Activated CD4-positive, CD25-positive, alpha-beta regulatory T cell (primary cell): ENCODE measurements around the gene LZTS2.

Experiments
- DNase-seq, 4 experiments: peaks; one replicate each; lab custom pipeline; 2025; lab: John Stamatoyannopoulos, UW

The LZTS2 gene

DNA sequence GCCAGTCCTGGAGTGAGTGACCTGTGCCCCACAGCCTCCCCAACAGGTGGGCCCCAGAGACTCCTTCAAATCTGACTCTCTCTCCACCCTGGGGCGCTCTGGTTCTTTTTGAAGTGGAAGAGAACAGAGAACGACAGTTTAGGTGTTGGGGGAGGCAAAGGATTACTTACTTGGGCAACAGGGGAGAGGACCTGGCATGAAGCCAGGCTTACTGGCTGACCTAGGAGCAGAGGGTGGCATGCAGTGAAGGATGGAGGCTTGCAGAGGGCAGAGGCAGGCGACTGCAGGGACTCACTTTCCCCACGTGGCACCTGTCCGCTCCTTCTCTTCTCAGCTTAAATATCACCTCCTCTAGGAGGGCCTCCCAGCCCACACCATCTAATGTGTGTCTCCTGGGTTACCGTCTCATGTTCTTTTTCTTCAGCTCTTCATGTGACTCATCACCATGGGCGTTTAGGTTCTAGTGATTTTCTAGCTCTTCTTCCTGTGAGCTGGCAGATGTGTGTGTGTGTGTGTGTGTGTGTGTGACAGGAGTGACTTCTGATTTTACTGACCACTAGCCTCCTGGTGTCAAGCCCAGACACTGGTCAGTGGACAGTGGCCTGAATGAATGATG, 15.5 kb downstream of the LZTS2 start:
- no peak for DNase-seq

DNA sequence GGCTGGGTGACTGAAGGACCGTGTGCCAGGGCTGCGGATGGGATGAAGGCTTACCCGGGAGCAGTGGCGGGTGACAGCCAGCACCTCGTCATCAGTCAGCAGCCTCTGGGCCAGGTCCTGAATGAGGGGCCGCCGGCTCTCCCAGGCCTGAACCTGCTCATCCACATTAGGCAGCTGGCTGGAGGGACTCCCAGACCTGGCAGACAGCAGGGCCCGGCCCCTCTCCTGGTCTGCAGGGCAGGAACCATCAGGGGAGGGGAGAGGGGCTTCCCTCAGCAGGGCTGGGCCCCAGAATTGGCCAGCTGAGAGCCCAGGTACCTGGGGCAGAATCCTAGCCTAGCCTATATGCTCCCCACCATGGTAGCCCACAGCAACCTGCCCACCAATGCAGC, 16.0 kb downstream of the LZTS2 start:
- no peak for DNase-seq

DNA sequence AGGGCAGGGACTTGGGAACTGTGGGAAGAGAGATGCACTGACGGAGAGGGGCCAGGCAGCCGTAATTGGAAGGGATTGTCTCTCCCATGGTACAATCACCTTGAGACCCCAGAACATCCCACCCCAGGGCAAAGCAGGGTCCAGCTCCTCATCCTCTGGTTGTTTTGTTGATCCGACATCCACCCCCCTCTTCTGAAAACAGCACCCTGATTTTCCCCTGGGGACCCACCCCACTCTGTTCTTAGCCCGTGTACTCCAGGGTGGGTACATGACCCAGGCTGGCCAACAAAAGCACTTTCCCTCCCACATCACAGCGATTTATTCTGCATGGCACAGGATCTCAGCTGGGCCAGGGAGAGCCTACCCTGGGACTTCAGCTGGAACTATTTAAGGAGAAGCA, 17.2 kb downstream of the LZTS2 start:
- no peak for DNase-seq

DNA sequence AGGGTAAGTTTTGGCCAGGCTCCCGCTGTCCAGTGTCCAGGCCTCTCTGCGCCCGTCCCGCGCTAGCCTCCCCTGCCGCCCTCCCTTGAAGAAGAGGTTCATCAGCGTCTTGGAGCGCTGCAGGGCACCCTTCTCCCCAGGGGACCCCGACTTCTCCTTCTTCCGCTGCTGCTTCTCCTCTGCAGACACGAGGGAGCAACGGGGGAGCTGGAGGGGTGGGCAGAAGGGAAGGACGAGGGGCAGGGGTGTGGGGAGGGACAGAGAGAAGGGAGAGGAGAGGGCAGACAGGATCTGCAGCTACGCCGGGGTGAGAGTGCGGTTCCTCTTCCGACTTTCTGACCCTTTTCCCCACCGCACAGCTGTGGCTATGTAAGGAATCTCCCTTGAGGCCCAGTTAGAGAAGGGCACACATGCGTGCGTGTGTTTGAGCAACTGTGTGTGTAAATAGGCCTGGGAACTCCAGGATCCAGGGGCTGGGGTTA, 18.6 kb downstream of the LZTS2 start:
- DNase-seq: no peak

DNA sequence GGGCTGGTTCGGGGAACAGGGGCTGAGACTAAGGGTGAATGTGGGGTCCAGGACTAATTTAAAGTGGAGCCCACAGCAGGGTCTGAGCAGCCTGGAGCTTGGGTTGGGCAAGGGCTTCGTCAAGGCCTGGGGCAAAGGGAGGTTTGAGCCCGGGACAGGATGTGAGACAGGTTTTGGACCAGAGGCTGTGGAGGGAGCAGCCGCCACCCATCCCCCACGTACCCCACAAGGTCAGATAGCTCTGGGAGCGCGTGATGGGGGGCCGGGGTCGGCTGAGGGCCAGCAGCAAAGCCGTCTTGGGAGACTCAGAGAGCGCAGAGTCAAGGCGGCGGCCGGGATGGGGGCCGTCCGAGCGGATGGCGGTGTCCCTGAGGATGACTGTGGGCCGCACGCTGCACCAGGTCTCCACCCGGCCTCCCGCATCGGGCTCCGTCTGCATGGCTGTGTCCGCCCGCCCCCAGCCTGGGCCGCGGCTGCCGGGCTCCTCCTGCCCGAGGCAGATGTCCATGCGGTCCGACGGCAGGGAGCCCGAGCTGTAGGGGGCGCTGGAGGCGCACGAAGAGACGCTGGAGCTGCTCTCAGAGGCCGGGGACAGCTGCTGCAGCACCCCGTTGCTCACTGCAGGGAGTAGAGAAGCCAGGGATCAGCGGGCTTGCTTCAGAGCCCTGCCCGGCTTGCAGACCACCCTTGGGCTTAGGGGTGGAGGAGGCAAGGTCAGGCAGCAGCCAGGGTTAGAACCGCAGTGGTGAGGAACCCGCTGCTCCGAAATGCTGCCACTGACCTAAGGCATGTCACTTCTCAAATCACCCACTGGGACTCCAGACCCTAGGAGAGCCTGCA, 19.2 kb downstream of the LZTS2 start:
- peak; percentile 39 to 61 (median 50) for DNase-seq

DNA sequence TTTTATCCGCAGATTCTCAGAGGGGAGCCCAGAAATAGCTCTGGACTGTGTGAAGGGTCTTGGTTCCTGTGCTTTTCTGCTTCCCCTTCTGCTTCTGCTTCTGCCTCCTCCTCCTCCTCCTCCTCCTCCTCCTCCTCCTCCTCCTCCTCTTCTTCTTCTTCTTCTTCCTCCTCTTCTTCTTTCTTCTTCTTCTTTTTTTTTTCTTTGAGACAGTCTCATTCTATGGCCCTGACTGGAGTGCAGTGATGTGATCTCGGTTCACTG, 19.8 kb downstream of the LZTS2 start:
- no peak for DNase-seq

DNA sequence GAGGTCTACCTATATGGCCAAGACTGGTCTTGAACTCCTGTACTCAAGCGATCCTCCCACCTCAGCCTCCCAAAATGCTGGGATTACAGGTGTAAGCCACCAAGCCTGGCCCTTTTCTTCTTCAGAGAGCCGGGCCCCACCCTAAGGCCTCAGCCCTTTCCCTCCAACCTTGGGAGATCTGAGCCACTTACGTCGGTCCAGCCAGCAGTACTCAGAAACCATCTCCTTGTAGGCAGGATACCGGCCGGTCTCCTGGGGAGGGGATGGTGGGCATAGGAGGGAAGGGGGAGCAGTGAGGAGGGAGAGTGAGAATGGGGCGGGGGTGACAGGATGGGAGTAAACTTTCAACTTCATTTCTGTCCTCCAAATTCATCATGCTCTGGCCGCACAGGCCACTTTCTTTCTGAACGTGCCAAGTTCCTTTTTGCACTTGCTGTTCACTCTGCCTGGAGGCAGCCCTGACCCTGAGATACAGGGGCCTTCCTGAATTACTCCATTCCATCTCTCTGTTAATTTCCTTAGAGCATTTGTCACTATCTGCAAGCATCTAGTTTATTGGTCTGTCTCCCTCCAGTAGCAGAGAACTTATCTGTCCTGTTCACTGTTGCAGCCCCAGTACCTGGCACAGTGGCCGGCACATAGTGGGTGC, 20.9 kb downstream of the LZTS2 start:
- no peak for DNase-seq

DNA sequence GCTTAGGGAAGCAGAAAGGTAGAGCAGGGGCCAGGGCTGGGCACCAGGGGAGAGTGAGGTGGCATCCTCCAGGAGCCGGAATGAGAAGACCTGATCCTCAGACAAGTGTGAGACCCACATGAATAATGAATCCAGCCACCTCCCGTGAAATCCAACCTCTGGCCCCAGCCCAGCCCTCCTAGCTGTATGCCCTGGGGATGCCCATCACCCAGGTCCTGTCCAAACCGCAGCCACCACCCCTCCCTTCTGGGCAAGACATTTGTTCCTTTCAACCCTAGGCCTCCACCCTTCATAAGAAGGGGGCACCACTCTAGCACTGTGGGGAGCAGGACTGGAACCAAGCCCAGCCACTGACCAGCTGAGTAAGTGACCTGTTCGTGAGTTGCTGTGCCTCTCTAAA, 21.6 kb downstream of the LZTS2 start:
- no peak for DNase-seq

DNA sequence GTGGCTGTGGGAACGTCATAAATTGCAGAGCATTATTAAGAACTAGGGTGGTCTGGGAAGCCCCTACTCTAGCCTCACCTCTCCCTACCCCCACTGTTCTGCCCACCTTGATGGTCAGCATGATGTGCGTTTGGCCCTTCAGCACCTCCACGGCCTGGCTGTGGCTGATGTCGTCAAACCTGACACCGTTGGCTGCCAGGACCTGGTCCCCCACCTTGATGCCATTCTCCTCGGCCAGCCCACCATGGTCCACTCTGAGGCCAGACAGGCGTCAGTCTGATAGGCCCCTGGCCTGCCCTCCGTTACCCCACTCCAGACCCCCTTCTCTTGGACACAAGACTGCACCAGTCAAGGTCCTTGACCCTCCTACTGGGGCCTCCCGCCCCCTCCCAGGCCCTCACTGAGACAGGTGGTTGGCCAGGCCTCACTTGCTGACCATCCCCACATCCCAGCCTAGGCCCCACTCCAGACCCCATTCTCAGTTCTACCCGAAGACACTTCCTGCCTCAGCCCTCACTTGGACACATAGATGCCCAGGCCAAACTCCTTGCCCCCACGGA, 22.2 kb downstream of the LZTS2 start:
- DNase-seq: no peak

DNA sequence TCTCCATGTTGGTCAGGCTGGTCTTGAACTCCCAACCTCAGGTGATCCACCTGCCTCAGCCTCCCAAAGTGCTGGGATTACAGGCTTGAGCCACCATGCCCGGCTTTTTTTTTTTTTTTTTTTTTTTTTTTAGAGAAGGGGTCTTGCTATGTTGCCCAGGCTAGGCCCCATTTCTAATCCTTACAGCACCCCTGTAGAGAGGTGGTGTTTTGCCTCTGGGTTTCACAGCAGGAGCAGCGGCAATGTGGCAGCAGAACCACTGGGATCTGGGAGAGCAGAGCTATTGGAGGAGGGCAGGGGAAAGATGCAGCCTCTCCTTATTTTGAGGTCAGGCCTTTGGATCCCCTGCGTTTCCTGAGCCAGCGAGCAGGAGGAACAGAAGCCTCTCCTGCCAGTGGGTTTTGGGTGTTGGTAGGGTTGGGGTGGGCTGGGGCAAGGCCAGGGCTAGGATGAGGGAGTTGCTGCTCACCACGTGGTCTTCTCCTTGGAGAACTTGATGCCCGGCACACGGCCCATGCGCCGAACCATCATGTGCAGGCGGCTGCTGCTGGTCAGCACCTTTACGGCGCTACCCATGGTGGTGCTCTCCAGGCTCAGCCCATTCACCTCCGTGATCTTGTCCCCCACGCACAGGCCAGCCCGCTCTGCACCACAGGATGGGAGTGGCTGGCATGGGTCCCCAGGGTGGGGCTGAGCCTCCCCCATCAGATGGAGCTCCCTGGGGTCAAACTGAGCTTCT, 23.5 kb downstream of the LZTS2 start:
- no peak for DNase-seq

DNA sequence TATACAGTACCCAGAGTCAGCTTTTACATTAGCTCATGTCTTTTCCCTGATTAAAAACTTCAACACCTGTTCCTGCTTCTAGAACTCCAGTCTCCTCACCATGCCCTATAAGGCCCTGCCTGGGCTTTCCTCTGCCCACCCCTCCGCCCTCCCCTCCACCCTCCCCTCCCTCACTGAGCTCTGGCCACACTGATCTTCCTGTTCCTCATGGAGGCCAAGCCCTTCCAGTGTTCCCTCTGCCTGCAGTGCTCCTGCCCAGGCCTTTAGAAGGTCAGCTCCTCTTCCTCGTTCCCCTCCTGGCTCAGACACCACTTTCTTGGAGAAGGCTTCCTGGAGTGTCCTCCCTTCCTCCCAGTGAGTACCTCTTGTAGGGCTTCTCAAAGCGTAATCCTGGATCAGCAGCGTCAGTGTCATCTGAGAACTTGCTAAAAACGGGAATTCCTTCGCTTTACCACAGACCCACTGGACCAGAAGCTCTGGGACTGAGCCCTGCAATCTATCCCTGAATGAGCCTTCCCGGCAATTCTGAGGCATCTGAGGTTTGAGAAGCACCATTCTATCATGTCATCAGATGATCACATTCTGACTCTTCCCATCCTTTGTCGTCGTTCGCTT, 27.6 kb downstream of the LZTS2 start:
- no peak for DNase-seq

DNA sequence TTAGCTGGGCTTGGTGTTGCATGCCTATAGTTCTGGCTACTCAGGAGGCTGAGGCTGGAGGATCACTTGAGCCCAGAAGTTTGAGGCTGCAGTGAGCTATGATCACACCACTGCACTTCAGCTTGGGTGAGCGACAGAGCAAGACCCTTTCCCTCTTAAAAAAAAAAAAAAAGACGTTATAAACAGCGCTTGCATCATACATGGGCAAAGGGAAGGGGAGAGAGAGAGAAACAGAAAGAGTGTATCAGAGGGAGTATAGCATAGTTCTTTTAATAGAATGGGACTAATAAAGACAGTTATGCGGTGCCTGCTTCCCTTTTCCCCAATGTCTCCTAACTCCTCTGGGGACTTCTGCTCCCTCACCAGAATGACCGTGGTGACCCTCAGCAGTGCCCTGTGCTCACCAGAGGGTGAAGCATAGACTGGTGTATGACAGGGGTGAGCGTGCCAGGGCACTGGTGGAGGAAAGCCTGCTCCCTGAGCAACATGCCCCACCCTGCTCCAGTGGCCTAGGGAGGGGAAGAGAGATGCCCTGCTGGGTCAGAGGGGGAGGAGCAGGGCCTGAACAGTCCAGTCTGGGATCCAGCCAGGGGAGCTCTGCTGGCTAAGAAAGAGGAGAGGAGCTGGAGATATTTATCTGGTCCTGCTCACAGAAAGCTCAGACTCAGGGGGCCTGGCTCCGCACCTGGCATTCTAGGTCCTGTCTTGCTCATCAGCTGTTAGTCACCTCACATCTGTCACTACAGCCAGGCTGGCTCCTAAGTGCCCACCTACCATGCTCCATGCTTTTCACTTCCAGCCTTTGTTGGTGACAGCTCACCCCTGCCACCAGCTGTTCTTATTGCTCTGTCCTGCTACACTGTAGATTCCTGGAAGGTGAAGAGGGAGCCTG, 29.1 kb downstream of the LZTS2 start:
- no peak for DNase-seq

DNA sequence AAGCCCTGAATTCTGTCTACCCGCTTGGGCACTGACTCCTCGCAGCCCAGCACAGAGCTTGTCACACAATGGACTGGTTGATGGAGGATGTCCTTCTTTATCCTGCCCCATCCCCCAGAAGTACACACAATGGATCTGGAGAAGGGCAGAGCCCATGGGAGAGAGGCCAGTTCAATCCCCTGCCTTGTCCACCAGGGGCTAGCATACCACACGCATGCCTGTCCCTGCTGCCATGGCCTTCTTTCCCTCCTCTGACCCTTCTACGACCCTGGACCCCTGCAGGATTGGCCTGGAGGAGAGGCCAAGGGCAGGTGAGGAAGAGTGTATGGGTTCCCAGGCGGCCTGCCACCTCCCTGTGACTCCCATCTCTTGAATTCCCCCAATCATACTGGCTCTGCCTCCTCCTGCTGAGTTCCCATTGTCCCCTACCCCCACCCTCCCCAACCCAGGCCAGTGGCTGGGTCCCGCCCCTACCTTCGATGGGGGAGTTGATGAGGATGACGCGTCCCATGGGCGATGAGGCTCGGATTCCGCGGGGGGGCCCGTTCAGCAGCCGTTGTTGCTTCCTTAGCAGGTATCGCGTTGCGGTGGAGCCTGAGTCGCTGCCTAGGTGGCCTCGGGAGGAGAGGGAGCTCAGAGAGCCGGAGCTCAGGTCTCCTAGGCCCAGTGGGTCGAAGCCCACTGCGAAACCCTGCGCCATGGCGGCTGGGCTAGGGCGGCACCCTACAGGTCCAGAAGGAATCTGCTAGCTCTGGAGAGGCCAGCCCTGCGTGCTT, 30.1 kb downstream of the LZTS2 start:
- DNase-seq: no peak

DNA sequence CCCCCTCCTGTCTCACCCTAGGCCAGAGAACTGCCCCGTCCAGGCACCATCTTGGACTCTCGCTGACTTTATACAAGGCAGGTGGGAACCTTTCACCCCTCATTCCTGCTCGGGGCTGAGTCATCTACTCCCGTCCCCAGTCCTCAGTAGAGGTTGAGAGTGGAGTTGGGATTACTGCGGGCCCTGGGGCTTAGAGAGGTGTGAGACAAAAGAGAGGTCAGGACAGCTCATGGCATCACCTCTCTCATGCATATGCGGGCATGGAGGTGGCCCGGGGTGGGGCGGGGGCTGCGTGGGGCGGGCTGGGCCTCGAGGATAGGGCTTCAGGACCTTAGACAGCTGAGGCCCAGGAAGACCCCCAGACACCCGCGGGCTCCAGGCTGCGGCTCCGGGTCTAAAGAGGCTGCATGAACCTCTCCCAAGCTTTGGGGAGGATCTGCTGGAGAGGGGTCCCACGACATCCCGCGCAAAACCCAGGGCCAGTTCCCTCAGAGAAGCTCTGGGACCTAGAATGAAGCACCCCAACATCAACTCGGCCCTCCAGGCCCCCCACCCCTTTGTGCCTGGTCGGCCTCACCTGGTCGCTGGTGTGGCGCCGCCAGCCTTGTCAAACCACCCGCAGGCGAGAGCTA, 31.0 kb downstream of the LZTS2 start:
- no peak for DNase-seq

DNA sequence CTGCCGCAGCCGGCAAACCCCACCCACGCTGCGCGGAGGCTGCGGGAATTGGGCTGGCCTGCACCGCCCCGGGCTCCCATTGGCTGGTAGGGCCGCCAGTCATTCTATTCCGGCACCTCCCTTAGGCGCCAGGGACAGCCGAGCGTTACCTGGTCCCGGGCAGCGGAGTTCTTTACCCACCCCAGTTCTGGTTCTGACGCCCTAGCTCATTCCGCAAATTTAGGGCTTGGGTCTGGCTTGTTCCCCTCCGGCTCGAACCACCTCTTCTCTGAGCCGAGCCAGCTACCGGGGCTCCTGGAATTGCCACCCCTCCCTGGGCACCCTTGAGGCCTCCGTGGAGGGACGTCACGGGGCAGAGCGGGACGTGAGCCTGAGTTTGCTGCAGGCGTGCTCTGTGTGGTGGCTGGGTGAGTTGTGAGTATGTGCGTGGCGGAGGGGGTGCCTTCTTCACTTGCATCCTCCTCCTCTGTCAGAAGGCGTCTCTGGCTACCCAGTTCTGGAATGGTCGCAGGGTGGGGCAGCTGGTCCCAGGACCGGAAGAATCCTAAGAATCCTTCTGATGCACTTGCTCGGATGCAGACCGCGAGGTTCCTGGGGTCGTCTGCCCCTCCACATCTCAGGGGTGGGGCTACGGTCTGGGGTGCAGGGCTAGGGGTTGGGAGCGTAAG, 31.7 kb downstream of the LZTS2 start, which contains the start of the genes PDZD7 and SFXN3:
Gene PDZD7 (minus strand): TSS at position 2 of the 668 bp plus-strand sequence. CDS start 910 bp downstream, outside the sequence.
Gene SFXN3 (plus strand): TSS at position 107 of the 668 bp plus-strand sequence. CDS start 3,461 bp downstream, outside the sequence.
- DNase-seq: peak; percentile 93 to 96 (median 94)

DNA sequence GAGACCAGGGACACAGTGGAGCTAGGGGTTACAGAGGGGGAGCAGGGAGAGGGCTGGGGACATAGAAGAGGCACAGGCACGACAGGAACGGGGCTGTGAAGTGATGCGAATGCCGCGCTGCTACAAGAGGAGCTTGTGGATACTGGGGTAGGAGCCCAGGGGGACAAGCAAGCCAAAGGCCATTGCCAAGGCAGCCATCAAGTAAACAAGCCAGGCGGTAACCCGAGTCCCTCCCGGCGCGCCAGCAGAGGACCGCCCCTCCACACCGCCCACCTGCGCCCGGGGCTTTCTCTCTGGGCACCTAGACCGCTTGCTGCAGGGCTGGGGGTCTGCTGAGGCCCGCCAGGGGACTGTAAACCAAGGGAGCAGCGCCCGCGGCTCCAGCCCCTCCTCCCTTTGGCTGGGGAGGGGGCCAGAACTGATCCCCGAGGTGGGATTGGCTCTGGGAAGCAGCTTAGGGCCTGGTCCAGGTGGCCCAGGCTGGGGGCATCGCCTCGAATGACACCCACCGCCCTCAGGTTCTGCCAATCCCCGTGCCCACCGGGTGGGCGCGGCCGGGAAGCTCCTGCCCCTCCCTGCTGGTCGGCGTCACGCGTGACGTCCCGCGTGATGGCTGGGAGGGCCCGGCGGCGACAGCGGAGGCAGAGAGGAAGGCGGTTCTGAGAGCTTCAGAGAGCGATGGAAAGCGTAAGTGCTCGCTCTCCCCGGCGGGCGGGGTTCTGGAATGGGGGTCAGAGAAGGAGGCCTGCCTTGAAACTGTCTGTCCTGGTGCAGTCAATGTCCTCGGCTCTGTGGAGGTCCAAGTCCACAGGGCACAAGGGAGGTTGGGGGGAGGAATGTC, 32.4 kb downstream of the LZTS2 start:
- peak; percentile 28 to 66 (median 48) for DNase-seq

DNA sequence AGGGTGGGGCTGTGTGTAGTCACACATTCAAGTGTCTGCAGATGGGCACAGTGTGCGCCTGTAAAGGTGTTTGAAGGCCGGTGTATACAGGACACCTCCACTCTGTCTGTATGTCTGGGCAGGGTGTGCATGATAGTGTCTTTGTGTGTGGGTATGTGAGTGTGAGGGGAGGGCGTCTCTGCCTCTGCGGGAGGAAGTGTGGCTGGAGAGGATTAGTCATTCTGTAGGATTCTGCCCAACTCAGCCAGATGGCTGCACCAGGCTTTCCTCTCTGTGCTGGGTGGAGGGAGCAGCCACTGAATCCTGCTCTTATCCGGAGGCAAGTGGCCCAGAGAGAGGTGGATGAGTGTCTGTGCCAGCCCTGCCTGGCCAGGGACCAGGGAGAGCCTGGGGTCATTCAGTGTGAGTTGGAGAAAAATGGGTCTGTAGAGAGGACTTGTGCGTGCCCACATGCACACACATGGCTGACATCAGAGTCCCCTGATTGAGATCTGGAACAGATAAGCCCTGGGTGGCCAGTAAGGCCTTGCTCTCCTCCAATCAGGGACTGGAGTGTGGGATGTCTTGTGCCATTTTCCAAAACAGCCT, 33.1 kb downstream of the LZTS2 start:
- no peak for DNase-seq
